ENCODE measurements around the gene TRIM2.

TRIM2 gene

GRCh38 chr4:153227469-153228075 lies 23.3 kb downstream of the TRIM2 start:
- no peaks in the 10 kb centered on the region for H3K27me3 Mint-ChIP-seq
- H3K4me3 Mint-ChIP-seq: no peak overlapping the region
- H3K27ac Mint-ChIP-seq: no peak overlapping the region
- H3K9me3 Mint-ChIP-seq: no peaks in the 10 kb centered on the region
- H3K36me3 Mint-ChIP-seq: no peaks in the 10 kb centered on the region
- peaks cover 32% of the 10 kb centered on the region for H3K4me1 Mint-ChIP-seq

- Mint-ChIP-seq H3K4me3 (no peak overlapping the region), H3K36me3 (no peaks in the 10 kb centered on the region), H3K27ac (no peak overlapping the region), H3K9me3 (no peaks in the 10 kb centered on the region), H3K4me1 (peaks cover 36% of the 10 kb centered on the region), H3K27me3 (no peaks in the 10 kb centered on the region)
These were observed 24.4 kb downstream of the TRIM2 start for GRCh38 chr4:153228512-153229140.

- H3K4me3 Mint-ChIP-seq: no peak overlapping the region
- H3K4me1 Mint-ChIP-seq: peaks cover 36% of the 10 kb centered on the region
- no peak overlapping the region for H3K27ac Mint-ChIP-seq
- H3K36me3 Mint-ChIP-seq: no peaks in the 10 kb centered on the region
- no peaks in the 10 kb centered on the region for H3K9me3 Mint-ChIP-seq
- no peaks in the 10 kb centered on the region for H3K27me3 Mint-ChIP-seq
These were observed 25.3 kb downstream of the TRIM2 start for GRCh38 chr4:153229545-153229944.

- no peaks in the 10 kb centered on the region for H3K36me3 Mint-ChIP-seq
- H3K27me3 Mint-ChIP-seq: no peaks in the 10 kb centered on the region
- H3K4me1 Mint-ChIP-seq: peaks cover 30% of the 10 kb centered on the region
- no peak overlapping the region for H3K4me3 Mint-ChIP-seq
- H3K9me3 Mint-ChIP-seq: no peaks in the 10 kb centered on the region
- no peak overlapping the region for H3K27ac Mint-ChIP-seq
These were observed 28.5 kb downstream of the TRIM2 start for GRCh38 chr4:153232768-153233167.

DNA sequence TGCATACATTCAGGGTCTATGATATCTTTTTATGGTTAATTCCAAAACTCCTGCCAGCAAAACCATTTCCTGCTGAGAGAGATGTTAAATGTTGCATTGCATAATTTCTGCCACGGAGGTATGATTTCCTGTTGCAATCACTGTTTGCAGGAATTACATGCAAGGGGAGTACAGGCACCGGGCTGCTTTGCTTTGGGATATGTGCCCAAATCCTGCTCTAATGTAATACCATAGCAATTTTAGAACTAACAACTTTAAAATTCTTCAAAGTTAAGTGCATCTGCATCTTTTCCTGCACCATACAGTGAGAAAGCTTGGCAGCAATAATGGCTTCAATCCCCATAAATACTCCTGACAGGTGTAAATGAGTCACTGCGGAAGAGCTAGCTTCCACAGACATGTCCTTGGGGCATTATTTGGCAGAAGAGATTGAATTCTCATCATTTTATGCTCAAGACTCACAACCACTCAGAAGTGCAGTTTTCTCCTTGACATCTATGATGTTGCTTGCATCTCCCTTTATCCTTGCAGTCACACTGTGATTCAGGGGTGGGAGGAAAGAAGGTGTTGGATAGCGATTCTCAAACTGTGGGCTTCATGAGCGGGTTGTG lies 29.6 kb downstream of the TRIM2 start:
- Mint-ChIP-seq H3K9me3 (no peaks in the 10 kb centered on the region), H3K36me3 (no peaks in the 10 kb centered on the region), H3K27me3 (no peaks in the 10 kb centered on the region), H3K4me1 (peaks cover 30% of the 10 kb centered on the region), H3K4me3 (no peak overlapping the region), H3K27ac (no peak overlapping the region)

- Mint-ChIP-seq H3K9me3 (no peaks in the 10 kb centered on the region), H3K4me3 (no peak overlapping the region), H3K36me3 (no peaks in the 10 kb centered on the region), H3K27me3 (no peaks in the 10 kb centered on the region), H3K27ac (no peak overlapping the region), H3K4me1 (peaks cover 30% of the 10 kb centered on the region)
These were observed 30.6 kb downstream of the TRIM2 start for GRCh38 chr4:153234885-153235284.

GRCh38 chr4:153238135-153238919 lies 34.1 kb downstream of the TRIM2 start:
- no peak overlapping the region for H3K27ac Mint-ChIP-seq
- H3K4me1 Mint-ChIP-seq: peaks cover 21% of the 10 kb centered on the region
- no peak overlapping the region for H3K4me3 Mint-ChIP-seq
- H3K9me3 Mint-ChIP-seq: no peaks in the 10 kb centered on the region
- no peaks in the 10 kb centered on the region for H3K36me3 Mint-ChIP-seq
- H3K27me3 Mint-ChIP-seq: no peaks in the 10 kb centered on the region

DNA sequence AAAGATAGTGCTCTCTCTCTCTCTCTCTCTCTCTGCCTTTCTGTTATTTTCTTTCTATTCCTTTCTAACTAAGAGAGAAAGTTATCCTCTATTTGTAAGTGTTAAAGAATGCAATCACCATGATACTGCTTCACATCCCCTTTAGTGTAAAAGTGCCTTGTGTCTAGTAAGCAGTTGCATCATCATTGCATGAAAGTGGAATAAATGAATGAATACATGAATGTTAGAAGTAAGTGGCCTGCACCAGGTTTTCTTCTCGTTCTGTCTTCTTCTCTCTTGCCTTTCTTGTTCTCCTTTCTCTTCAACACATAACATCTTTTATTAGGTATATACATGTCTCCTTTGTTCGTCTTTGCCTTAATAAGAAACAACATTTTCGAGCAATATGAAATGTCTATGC lies 35.2 kb downstream of the TRIM2 start:
- peaks cover 10% of the 10 kb centered on the region for H3K4me1 Mint-ChIP-seq
- H3K27ac Mint-ChIP-seq: no peak overlapping the region
- no peaks in the 10 kb centered on the region for H3K27me3 Mint-ChIP-seq
- H3K4me3 Mint-ChIP-seq: no peak overlapping the region
- no peaks in the 10 kb centered on the region for H3K9me3 Mint-ChIP-seq
- H3K36me3 Mint-ChIP-seq: no peaks in the 10 kb centered on the region

DNA sequence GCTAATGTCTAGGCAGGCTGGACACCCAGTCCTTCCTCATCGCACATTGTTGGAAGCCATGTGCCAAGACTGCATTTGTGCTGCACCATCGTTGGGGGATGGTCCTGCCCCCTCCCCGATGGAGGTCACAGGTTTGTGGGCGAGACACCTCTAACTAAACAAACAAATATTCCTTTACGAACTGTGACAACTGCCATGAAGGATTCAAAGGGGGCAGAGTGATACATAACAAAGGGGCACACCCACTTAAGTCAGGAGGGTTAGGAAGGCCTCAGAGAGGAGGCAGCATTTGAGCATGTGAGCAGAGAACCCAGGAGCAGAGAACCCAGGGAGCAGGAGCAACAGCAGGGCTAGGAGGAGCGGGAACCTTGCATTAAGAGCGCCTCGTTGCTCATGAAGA lies 37.1 kb downstream of the TRIM2 start:
- Mint-ChIP-seq H3K9me3 (no peaks in the 10 kb centered on the region), H3K27ac (no peak overlapping the region), H3K27me3 (no peaks in the 10 kb centered on the region), H3K4me3 (no peak overlapping the region), H3K36me3 (no peaks in the 10 kb centered on the region), H3K4me1 (no peaks in the 10 kb centered on the region)

DNA sequence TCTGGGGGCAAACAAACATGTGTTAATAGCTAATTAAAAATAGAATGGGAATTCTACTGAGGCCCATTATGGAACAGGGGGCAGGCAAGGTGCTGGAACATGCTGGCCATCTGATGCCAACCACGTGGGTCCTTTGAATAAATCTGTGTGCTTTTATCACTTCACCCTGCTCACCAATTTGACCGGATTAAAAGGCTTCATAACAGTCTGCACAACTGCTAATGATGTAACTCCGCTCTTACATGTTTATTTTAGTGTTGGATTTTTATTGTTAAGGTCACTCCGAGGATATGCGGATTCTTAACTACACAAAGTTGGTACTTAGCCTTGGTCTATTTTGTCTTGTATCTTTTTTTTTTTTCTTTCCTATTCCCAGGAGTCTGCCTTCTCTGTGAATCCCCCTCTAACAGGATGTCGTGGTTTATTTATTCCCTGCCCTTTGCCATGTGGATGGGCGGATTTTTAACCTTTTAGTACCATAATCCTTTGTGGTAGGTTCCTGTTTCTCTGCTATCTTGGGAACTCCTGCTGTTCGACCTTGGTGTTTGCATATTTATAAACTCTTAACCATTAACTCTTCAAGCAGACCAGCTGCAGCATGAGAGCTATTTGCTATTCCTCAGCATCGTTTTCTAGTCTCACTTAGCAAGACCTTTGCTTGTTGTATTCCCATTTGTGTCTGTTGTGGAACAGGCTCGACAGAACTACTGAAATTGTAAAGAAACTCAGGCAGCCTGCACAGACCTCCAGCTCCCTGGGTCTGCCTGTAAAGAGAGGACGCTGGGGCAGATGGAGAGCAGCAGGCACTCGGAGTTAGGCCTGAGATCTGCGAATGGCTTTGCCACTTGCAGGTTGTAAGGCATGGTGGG lies 38.0 kb downstream of the TRIM2 start:
- Mint-ChIP-seq H3K4me3 (no peak overlapping the region), H3K4me1 (no peaks in the 10 kb centered on the region), H3K9me3 (no peaks in the 10 kb centered on the region), H3K36me3 (no peaks in the 10 kb centered on the region), H3K27ac (no peak overlapping the region), H3K27me3 (no peaks in the 10 kb centered on the region)

- Mint-ChIP-seq H3K4me3 (no peak overlapping the region), H3K36me3 (no peaks in the 10 kb centered on the region), H3K9me3 (no peaks in the 10 kb centered on the region), H3K27me3 (no peaks in the 10 kb centered on the region), H3K27ac (peak overlapping the region; percentile 1), H3K4me1 (no peaks in the 10 kb centered on the region)
These were observed 38.6 kb downstream of the TRIM2 start for GRCh38 chr4:153242839-153243324.

DNA sequence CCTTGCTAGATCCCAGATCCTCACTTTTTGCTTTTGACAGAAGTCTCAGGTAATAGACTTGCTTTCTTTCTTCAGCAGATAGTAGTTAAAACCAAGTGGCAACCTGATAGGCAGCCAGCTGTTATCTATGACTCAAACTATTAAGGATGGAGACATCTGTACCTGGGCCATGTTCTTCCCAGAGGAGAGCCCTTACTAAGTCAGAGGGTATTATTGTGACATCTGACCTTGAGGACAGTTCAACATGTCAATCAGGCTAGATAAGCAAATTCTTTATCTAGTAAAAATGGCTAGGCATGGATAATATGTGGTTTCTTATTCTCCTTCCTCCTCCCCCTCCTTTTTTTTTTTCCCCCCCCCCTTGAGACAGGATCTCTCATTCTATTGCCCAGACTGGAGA lies 39.2 kb downstream of the TRIM2 start:
- no peaks in the 10 kb centered on the region for H3K27me3 Mint-ChIP-seq
- no peak overlapping the region for H3K27ac Mint-ChIP-seq
- H3K36me3 Mint-ChIP-seq: no peaks in the 10 kb centered on the region
- no peaks in the 10 kb centered on the region for H3K9me3 Mint-ChIP-seq
- H3K4me1 Mint-ChIP-seq: peaks cover 4% of the 10 kb centered on the region
- no peak overlapping the region for H3K4me3 Mint-ChIP-seq

GRCh38 chr4:153244969-153245368 lies 40.7 kb downstream of the TRIM2 start:
- Mint-ChIP-seq H3K9me3 (no peaks in the 10 kb centered on the region), H3K36me3 (no peaks in the 10 kb centered on the region), H3K4me3 (no peak overlapping the region), H3K4me1 (peaks cover 18% of the 10 kb centered on the region), H3K27me3 (no peaks in the 10 kb centered on the region), H3K27ac (no peak overlapping the region)

DNA sequence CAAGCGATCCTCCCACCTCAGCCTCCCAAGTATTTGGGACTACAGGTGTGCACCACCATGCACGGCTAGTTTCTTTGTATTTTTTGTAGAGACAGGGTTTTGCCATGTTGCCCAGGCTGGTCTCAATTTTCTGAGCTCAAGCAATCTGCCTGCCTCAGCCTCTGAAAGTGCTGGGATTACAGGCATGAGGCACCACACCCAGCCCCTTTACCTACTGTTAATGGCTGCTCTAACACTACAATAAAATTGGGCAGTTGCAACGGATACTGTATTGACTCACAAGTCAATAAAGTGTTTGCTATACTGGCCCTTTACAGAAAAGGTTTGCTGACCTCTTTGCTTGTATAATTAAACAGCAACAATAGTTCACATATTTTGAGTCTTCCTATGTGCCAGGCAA lies 41.5 kb downstream of the TRIM2 start:
- peaks cover 21% of the 10 kb centered on the region for H3K4me1 Mint-ChIP-seq
- no peak overlapping the region for H3K4me3 Mint-ChIP-seq
- no peaks in the 10 kb centered on the region for H3K27me3 Mint-ChIP-seq
- H3K9me3 Mint-ChIP-seq: no peaks in the 10 kb centered on the region
- H3K36me3 Mint-ChIP-seq: no peaks in the 10 kb centered on the region
- no peak overlapping the region for H3K27ac Mint-ChIP-seq

DNA sequence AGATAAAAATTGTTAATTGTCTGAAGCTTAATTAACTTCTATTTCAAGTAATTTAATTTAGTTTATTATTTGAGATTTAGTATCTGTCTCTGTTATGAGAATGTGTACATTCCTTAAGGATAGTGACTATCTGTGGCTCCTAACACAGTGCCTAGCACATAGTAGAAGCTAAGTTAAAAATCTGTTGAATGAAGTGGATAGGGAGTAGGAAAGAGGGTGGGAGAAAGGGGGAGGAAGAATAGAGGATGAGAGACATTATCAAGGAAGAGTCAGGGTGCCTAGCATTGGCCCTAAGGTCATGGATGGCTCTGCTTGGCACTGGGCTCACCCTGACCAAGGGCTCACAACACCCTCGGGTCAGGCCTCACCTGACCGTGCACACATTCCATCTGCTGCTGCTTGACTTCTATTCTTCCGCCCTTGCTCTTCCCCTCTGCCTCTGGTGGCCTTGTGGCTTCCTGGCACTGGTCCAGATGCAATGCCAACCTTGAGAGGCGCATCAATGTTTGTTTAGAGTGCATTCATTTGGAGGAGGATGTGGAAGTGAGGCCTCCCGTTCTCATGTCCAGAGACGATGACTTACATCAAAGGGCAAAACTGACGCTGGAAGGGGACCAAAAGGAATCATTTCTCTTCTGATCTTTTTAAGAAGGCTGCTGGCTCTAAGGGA lies 42.3 kb downstream of the TRIM2 start:
- no peaks in the 10 kb centered on the region for H3K9me3 Mint-ChIP-seq

More for the DNA sequence above, 42.3 kb downstream of the TRIM2 start:
- peak overlapping the region; percentile 65 for H3K27ac Mint-ChIP-seq
- peaks cover 21% of the 10 kb centered on the region for H3K4me1 Mint-ChIP-seq
- no peaks in the 10 kb centered on the region for H3K36me3 Mint-ChIP-seq
- H3K4me3 Mint-ChIP-seq: no peak overlapping the region
- no peaks in the 10 kb centered on the region for H3K27me3 Mint-ChIP-seq

All from activated naive CD4-positive, alpha-beta T cell treated with anti-CD3 and anti-CD28 coated beads, Interleukin-2, amount 50 U/mL, for 24 hours (primary cell).